ENCODE data around the gene FMN1.

The FMN1 gene

GRCh38 chr15:33157371-33158037 is 37.0 kb downstream of the FMN1 start:
- DNase-seq (ENCODE audit: low read depth in 2 of 2), result no peak

GRCh38 chr15:33155691-33156420 is 38.7 kb downstream of the FMN1 start:
- no peak for DNase-seq (ENCODE audit: low read depth in 2 of 2)

- no peak for DNase-seq (ENCODE audit: low read depth in 2 of 2)
These were observed 40.0 kb downstream of the FMN1 start for GRCh38 chr15:33154351-33155166.

- DNase-seq (ENCODE audit: low read depth in 2 of 2), result no peak
These were observed 41.0 kb downstream of the FMN1 start for GRCh38 chr15:33153548-33153947.

- DNase-seq (ENCODE audit: low read depth in 2 of 2), result no peak
These were observed 41.9 kb downstream of the FMN1 start for GRCh38 chr15:33152502-33153109.

GRCh38 chr15:33150971-33151370 is 43.5 kb downstream of the FMN1 start:
- DNase-seq (ENCODE audit: low read depth in 2 of 2), result no peak

GRCh38 chr15:33150431-33150941 is 44.0 kb downstream of the FMN1 start:
- no peak for DNase-seq (ENCODE audit: low read depth in 2 of 2)

- DNase-seq (ENCODE audit: low read depth in 2 of 2), result no peak
These were observed 44.6 kb downstream of the FMN1 start for GRCh38 chr15:33149919-33150318.

- DNase-seq (ENCODE audit: low read depth in 2 of 2), result no peak
These were observed 46.3 kb downstream of the FMN1 start for GRCh38 chr15:33148129-33148751.

- no peak for DNase-seq (ENCODE audit: low read depth in 2 of 2)
These were observed 48.5 kb downstream of the FMN1 start for GRCh38 chr15:33146051-33146450.

GRCh38 chr15:33145447-33145846 is 49.1 kb downstream of the FMN1 start:
- DNase-seq (ENCODE audit: low read depth in 2 of 2), result no peak

GRCh38 chr15:33142708-33143107 is 51.8 kb downstream of the FMN1 start:
- no peak for DNase-seq (ENCODE audit: low read depth in 2 of 2)

- no peak for DNase-seq (ENCODE audit: low read depth in 2 of 2)
These were observed 56.5 kb downstream of the FMN1 start for GRCh38 chr15:33138000-33138399.

GRCh38 chr15:33137101-33137500 is 57.4 kb downstream of the FMN1 start:
- no peak for DNase-seq (ENCODE audit: low read depth in 2 of 2)

- no peak for DNase-seq (ENCODE audit: low read depth in 2 of 2)
These were observed 58.2 kb downstream of the FMN1 start for GRCh38 chr15:33136353-33136752.

- no peak for DNase-seq (ENCODE audit: low read depth in 2 of 2)
These were observed 59.1 kb downstream of the FMN1 start for GRCh38 chr15:33135355-33135781.

- no peak for DNase-seq (ENCODE audit: low read depth in 2 of 2)
These were observed 61.7 kb downstream of the FMN1 start for GRCh38 chr15:33132722-33133345.

- no peak for DNase-seq (ENCODE audit: low read depth in 2 of 2)
These were observed 62.3 kb downstream of the FMN1 start for GRCh38 chr15:33132233-33132580.

GRCh38 chr15:33131552-33132232 is 62.8 kb downstream of the FMN1 start:
- no peak for DNase-seq (ENCODE audit: low read depth in 2 of 2)

- peak; percentile 8 to 27 for DNase-seq (ENCODE audit: low read depth in 2 of 2)
These were observed 67.8 kb downstream of the FMN1 start for GRCh38 chr15:33126559-33127290.
